Activated CD8-positive, alpha-beta memory T cell treated with anti-CD3 and anti-CD28 coated beads for 1 hour (primary cell): ENCODE data around the gene ERMARD.
A peak's percentile ranks its signal among the peaks of the same experiment; 100 is the strongest.

ENCODE experiments used
- DNase-seq, 2 donors: peaks; one replicate each; pipeline ENCODE4 v3.0.0-alpha.2; 2020; ENCODE audit warnings: low read depth in 1 of 2; ENCODE audit errors: extremely low read depth in 1 of 2

The ERMARD gene

GRCh38 chr6:169751242-169752073 is at the start of gene ERMARD, which contains the start of gene DYNLT2:
TSS of gene ERMARD (plus strand) at chr6:169751622. CDS start at chr6:169751658, 36 bp downstream.
TSS of gene DYNLT2 (minus strand) at chr6:169751572. CDS start at chr6:169751458, 114 bp downstream.
- peak; percentile 74 to 94 for DNase-seq

- peak; percentile 94 to 95 for DNase-seq
These were observed 49.2 kb upstream of the ERMARD start, which contains the start of the genes C6orf120 and WDR27 for GRCh38 chr6:169701954-169702839. TSS of gene C6orf120 (plus strand) at chr6:169702126. CDS start at chr6:169702460, 334 bp downstream. TSS of gene WDR27 (minus strand) at chr6:169702029. CDS start at chr6:169689005, 13,024 bp downstream.

- DNase-seq: no peak
These were observed 48.6 kb upstream of the ERMARD start for GRCh38 chr6:169702840-169703246.

- DNase-seq: no peak
These were observed 43.6 kb upstream of the ERMARD start for GRCh38 chr6:169707772-169708171.

- DNase-seq: no peak
These were observed 42.1 kb upstream of the ERMARD start for GRCh38 chr6:169709293-169709692.

GRCh38 chr6:169710009-169710408 is 41.4 kb upstream of the ERMARD start:
- no peak for DNase-seq

- DNase-seq: no peak
These were observed 37.2 kb upstream of the ERMARD start for GRCh38 chr6:169714178-169714577.

- DNase-seq: no peak
These were observed 36.8 kb upstream of the ERMARD start for GRCh38 chr6:169714595-169714994.

GRCh38 chr6:169719117-169719516 is 32.3 kb upstream of the ERMARD start:
- no peak for DNase-seq

GRCh38 chr6:169720207-169720855 is 31.1 kb upstream of the ERMARD start:
- no peak for DNase-seq

- DNase-seq: no peak
These were observed 28.8 kb upstream of the ERMARD start for GRCh38 chr6:169722362-169723199.

- DNase-seq: peak in 1 of 2 donors; percentile 54
These were observed 28.1 kb upstream of the ERMARD start for GRCh38 chr6:169723200-169723909.

- peak in 1 of 2 donors; percentile 32 for DNase-seq
These were observed 27.4 kb upstream of the ERMARD start for GRCh38 chr6:169723991-169724493.

- DNase-seq: peak in 1 of 2 donors; percentile 49
These were observed 26.8 kb upstream of the ERMARD start, which contains the start of gene PHF10 for GRCh38 chr6:169724494-169725124. TSS of gene PHF10 (minus strand) at chr6:169724500. CDS start at chr6:169723931, 569 bp downstream.

GRCh38 chr6:169725125-169726048 is 26.0 kb upstream of the ERMARD start:
- DNase-seq: no peak

GRCh38 chr6:169726049-169726400 is 25.4 kb upstream of the ERMARD start:
- DNase-seq: no peak

GRCh38 chr6:169726963-169727362 is 24.5 kb upstream of the ERMARD start:
- no peak for DNase-seq
